ENCODE results near the gene SFXN5.
A peak's percentile ranks its signal among the peaks of the same experiment; 100 is the strongest.

SFXN5 gene

DNA sequence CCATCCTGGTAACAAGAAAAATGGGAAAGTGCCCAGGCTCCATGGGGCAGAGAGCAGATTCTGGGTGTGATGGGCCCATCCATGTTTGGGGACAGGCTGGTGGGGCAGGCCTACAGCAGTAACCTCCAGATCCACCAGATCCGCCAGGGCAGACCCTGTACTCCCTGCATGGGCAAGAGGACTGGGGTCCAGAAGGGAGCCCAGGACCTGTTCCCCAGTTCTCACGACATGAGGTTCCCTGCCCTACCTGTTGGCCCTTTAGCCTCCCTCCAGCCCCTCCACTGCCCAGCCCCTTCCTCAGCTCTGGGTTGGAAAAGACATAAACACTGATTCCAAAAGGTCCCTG is 115.5 kb downstream of the SFXN5 start:
- no peak for DNase-seq (ENCODE audit: low spot score)

DNA sequence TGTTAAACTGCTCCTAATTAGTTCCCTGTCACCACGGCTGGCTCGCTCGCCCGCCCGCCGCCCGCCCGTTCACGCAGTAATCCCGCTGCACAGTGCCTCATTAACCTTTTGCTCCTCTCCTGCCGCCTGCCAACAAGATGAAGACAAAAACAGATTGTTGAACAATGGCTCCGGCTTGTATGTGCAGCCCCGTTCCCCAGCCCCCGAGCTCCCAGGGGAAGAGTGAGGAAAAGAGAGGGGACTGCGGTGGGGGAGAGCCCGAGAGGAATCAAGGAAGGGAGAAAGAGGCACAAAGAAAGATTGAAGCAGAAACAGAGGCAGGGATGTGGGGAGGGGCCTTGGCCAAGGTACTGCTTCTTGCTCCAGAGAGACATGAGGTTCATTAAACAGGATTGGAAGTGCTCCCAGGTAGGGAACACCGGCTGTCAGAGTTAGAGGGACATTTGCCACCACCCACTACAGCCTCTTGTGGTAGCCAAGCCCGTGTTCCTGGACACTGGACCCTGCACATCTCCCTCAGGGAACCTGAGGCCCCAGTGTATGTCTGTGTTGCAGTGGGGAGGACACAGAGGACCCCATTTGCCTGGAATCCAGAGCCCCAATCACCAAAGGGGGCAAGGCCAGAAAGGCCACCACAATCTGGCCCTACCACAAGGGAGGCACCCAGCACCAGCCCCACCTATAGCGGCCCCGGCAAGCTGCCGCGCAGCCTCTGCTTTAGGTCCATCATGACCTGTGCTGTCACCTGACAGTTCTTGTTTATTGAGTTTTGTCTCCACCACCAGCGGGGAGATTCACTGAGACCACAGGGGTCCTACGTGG is 116.1 kb downstream of the SFXN5 start:
- DNase-seq (ENCODE audit: low spot score): peak; percentile 80

DNA sequence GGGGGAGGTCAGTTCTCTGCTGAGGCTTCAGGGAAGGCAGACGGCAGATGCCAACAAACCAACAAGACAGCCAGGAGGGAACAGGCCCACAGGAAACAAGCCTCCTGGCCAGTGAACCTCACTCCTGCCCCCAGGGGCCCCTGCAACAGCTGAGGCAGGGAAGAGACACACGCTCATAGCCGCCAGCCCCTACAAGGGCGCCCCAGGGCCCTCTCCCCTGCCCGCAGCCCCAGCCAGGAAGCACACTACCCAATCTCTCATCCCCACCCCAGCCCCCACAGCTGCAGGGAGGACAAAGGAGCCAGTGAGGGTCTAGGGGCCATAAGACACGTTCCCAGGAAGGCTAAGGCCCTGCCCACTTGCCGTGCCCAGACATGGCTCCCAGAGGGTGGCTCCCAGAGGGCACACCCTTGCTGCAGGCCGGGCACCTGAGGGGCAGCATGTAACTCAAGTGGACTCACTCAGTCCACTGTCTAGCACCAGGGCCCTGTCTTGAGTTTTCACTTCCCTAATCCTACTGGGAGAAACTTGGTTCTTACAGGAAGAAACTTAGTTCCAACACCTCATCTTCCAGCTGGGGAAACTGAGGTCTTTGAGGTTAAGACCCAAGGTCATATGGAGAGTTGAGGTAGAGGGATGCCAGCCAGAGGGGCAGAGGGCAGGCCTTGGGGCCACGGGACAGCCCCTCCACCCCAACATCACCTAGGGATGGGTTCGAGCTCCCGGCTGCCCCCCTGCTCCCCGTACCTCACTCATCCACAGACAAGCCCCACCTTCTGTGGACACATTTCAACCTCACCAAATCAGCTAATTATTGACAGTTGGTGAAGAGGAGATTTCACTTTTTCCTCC is 116.9 kb downstream of the SFXN5 start:
- no peak for DNase-seq (ENCODE audit: low spot score)

DNA sequence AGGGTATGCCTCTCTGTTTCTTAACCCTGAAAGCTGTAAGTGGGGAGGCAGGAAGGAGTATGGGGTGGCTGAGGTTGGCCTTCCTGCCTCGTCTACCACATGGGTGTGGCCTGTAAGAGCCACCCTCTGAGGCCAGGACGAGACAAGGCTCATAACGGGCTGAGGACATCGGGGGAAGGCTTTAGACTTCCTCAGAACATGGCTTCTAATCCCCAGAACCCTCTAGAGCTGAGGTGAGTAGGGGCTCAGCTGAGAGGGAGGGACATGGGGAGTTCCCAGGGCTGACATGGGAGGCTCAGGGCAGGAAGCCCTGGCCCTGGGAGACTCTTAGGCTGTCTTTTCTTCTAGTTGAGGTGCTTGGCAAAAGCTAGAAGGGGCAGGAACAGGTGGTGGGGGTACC is 117.5 kb downstream of the SFXN5 start:
- DNase-seq (ENCODE audit: low spot score): no peak

DNA sequence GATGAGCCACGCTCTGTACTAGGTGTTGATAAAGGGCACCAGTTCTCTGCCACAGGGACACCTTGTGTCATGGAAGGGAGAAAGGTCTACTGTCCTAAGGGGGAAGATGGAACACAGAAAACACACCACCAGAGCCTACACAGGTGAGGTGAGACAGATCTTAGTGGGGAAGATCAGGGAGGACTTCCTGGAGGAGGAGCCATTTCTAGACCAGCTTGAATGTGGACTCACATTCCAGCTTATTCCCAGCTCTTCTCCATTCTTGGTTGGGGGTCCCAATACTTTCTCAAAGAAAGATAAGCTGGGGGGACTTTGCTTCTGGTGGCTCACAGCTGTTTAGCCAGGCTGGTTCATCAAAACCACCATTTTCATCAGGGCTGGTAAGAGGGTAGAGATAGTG is 118.0 kb downstream of the SFXN5 start:
- no peak for DNase-seq (ENCODE audit: low spot score)

DNA sequence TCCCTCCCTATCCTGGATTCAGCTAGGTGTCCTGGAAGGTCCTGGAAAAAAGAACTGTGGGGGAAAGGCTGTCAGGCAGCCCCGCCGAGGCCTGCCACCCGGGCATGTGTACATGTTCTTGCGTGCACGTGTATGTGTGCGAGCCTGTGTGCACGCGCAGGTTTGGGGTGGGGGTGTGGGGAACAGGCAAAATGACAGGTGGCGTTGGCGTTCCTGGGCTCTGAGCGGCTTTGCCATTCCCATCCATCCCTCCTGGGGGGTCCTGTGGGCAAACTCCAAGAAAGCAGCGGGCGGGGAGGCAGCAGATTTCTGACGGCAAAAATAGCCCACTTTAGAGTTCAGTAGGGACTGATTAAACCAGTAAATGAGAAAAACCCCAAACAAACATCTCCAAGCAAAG is 118.6 kb downstream of the SFXN5 start:
- peak; percentile 48 for DNase-seq (ENCODE audit: low spot score)

DNA sequence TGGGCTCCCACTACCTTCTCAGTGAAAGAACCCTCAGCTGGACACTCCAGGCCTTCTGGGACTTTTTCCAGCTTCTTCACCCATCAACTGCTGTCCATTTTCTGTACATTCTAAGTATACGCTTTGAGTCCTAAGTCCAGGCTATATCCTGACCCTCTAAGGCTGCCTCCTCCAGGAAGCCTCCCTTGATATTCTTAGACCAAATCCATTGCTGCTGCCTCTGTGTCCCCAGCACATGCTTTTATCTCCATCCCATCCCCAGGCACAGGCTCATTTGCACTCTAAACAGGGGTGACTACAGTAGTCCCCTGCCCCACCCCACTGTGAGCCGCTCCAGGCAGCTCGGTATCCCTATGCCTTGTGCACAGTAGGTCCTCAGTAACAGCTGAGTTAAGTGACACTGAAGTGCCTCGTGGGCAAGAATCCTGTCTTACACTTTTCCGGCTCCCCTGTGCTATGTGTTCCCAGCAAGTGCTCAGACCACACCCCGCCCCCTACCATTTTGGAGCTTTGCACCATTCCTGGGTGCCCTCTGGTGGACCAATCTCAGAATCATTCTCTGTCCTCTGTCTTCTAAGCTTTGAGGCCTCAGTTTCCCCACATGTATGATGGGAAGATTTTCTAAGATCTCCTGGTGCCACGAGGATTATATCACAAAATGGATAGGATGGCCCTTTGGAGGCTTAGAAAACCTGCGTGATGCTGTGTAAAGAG is 119.2 kb downstream of the SFXN5 start:
- DNase-seq (ENCODE audit: low spot score): no peak

DNA sequence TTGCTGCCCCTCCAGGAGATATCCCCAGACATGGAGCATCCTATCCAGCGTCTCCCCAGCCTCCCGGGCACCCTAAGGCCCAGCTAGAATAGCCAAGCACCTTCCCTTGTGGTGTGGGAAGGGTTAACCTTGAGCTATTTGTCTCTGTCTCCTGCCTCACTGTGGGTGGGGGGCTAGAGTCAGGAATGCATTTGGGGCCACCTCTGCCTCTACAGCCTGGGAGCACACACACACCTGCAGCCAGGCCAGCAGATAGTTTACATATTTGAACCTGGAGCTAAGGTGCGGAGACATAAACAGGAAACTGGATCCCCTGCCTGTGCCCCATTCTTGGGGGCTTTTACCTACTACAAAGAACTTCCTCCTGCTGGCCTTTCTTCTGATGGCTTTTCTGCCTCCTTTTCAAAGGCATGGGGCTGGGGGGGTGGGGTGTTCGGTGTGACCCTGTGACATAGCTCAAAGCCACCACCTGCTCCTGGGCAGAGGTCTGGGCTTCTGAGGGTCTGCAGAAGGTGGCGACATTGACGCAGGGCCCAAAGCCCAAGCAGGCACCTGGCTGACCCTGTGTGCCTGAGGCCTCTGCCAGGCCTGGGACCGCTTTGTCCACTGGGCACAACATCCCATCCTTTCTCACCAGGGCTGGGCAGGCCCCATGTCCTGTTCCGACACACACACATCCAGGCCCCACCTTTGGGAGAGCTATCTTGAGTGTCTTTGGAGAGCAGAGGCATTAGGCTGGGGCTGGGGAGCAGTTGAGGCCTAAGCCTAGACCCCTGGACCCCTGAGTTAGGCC is 120.0 kb downstream of the SFXN5 start:
- no peak for DNase-seq (ENCODE audit: low spot score)

DNA sequence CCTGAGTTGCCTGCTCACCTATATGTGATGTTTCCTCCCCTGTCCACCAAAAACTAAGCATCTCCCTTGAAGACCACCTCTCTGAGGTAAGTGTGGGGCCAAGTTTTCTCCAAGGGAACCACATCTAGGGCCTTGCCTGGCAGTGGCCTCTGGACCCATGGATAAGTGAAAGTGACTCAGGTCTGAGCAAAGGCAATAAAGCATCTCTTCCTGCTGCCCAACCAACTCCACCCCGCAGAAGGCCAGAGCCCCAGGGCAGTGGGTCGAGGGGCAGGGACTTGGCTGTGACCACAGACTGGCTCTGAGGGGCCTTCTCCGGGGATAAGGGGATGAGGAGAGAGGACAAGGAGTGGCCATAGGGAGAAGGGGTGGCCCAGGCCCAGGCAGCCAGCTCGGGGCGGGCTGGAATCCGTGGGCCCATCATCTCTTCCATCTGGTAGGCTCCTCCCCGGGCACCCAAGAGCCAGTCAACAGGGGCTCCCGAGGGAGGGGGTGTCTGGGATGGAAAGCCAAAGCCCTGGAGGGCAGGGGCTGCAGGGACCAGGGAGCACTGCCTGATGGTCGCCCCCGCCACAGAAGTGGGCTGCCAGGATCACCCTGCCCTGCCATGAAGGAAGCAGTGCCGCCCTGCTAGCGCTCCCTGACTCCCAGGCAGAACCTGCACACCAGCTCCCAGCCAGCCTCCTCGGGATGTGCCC is 120.8 kb downstream of the SFXN5 start:
- DNase-seq (ENCODE audit: low spot score): no peak

DNA sequence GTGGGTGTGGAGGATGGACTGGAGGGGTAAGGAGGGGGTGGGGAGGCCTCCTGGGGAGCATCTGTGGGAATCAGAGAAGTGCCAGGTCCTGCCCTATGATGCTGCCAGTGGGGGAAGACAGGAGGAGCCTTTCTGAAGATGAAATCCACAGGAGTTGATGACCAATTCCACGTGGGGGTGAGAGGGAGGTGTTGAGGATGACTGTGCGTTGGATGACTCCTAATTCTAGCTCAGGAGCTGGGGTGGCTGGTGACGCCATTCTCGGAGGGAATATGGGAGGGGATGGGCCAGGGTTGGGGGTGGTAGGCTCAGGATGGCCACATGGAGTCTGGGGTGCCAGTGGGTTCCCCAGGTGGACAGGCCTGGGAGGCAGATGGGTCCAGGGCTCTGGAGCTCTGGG is 121.9 kb downstream of the SFXN5 start:
- DNase-seq (ENCODE audit: low spot score): no peak

DNA sequence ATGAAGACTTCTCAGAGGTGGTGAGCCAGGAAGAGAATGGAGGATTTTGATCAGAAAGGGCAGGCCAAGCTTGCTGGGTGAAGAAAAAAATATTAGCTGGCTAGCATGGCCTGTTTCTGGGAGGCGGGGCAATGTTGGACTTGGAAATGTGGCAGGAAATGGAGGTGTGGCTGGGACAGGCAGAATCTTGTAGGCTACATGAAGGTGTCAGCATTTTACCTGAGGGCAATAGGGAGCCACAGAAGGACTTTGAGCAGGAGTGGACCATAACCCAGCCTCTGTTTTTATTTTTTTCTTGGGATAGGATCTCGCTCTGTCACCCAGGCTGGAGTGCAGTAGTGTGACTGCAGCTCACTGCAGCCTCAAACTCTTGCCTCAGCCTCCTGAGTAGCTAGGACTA is 122.5 kb downstream of the SFXN5 start:
- DNase-seq (ENCODE audit: low spot score): no peak

DNA sequence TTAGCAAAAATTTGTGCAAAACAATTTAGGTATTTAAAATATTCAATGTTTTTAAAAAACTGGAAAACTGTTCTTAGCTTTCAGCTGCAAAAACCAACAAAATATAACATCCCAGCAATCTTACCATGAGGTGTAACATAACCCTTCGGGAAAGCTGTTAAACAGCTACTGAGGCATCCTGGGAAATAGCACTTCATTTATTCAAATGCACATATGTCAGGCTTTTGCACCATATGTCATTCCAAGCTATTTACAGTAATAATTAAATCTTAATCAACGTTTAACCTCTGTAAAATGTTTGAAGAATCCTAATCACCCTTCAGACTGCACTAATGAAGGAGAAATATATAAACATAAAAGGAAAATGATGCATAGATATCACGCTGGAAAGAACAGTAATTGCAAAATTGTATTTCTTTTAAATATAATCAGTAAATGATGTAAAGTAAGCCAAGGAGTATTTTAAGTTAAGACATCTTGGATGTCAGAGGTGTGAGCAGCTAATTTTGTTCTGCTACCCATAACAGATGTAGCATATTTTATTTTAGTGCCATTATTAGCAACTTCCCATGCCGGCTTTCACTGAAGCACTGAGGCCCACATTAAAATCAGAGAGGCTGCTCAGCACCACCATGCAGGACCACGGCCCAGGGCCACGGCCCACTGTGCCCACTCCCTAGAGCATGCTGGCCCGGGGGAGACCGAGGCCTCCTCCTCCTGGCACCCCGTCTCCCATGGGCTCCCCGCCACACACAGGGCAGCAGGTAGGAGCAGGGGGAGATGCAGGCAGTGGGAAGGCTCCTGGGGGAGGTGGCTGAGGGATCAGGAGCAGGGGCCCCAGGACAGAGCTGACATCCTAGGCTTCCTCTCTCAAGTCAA is 123.3 kb downstream of the SFXN5 start:
- DNase-seq (ENCODE audit: low spot score): no peak

DNA sequence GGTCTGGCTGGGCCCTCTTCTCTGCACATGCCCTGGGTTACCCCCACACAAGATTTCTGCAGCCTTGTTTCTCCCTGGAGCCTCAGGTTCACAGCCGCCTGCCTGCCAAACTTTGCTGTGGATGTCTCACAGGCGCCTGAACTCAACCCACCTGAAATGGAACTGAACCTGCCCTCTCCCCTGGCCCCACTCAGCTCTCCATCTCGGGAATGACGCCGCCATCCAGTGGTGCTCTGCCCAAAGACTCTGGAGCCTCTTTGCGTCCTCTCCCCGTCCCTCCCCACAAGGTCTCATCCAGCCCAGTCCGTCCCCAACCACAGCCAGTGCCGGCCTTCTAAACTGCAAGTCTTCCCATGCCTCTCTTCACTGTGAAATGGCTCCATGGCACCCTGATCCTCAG is 125.0 kb downstream of the SFXN5 start:
- DNase-seq (ENCODE audit: low spot score): no peak

DNA sequence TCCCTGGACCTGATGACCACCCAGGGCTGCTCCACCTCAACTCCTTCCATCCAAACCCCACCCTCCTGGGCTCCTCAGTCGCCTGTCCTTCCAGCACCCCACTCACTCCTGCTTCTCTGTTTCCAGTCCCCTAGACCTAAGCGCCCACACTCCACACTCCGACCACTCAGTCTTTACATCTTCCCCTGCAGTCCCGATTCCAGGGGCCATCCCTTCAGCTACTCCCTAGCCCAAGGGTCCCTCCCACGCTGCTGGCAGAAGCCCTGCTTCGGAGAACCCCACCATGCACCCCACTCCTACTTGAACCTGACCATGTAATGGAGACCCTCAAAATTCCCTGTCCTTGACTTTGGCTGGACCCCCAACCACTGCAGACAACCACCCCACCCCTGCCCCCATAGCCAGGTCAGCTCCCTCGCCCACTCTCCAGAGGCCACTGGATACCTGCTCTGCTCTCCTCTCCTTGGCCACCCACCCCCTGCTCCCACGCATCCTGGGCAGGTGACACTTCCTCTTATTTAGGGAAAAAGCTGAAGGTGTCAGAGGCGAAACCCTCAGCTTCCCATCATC is 126.0 kb downstream of the SFXN5 start:
- no peak for DNase-seq (ENCODE audit: low spot score)

DNA sequence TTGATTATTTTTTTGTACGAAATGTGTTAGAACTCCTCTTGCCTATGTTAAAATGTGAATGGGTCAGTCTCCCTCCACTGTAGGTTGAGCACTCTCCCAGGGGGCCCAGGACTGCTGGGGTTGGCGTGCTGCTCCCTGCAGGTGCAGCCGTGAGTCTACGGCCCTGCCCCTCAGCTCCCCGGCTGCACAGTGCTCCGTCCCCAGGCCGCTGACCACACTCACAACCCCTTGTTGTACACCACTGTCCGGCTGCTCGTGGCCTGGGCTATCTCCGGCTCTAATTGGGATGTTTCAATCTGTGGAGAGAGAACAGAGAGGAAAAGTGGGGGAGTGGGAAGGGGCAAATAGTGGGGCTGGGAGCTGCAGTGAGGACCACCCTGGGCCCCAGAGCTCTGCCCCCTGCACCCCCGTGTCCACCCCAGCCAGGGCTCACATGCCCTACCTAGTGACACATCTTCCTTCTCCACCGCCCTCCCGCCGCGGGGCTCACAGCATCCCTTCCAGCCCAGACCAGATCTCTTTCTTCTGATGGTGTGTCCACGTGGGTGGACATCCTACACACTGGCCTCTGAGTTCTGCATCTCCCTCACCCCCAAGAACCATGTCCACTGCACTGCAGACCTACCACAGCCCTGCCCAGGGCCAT is 126.6 kb downstream of the SFXN5 start:
- DNase-seq (ENCODE audit: low spot score): no peak

DNA sequence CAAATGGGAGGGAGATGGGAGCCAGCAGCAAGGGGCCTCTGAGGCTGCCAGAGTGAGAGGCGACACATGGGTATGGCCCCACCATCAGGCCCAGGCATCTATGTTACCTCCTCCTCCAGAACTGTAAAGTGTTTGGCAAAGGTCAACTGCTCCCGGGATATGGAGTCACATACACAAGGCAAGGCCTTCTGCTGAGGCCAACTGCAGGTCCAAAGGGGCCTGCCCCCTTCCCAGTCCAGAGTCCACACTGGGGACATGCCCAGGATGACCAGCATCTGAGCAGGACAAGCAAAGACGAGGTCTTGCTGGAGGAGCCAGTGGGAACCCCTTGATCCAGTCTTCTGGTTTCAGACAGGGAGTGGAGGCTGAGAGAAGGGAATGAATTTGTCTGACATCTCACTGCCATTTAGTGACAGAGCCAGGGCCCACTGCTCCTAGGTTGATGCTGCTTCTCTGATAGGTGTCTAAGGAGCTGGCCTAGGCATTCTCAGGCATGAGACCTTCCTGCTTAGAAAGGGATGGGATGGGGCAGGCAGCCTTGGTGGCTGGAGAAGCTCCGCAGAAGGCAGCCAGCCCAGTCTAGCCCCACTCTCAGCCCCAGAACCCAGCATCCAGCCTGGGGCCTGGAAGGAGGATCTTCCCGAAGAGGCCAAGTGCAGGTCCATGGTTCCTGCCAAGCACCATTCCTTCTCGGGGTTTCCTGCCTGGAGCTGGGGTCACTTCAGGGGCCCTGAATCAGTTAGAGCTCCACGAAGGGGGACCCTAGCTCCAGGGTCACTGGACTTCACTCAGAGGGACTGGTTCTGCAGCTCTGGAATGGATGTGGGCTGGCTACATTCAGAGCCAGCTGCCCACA is 127.7 kb downstream of the SFXN5 start:
- DNase-seq (ENCODE audit: low spot score): no peak

DNA sequence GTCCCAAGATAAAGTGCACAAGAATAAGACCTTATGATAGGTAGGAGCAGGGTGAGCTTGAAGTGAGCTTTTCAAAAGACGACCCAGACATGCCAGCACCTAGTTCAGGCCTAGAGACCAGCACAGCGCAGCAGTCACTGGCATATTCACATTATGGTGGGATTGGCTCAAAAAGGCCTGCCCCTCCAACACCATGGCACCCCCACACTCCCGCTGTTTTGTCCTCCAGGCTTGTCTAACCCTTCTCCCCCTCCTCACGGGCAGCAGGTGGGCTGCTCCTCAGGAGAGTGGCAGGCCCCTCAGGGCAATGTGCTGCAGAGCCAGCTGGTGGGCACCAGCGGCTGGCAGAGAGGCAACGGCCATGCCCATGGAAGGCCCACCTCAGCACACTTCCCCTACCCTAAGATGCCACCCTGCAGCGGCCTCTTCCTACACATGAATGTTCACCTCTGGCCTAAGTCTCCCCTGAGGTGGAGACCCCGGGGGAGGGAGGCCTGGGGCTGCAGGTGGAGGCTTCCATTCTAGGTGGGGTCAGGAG is 128.6 kb downstream of the SFXN5 start:
- no peak for DNase-seq (ENCODE audit: low spot score)

DNA sequence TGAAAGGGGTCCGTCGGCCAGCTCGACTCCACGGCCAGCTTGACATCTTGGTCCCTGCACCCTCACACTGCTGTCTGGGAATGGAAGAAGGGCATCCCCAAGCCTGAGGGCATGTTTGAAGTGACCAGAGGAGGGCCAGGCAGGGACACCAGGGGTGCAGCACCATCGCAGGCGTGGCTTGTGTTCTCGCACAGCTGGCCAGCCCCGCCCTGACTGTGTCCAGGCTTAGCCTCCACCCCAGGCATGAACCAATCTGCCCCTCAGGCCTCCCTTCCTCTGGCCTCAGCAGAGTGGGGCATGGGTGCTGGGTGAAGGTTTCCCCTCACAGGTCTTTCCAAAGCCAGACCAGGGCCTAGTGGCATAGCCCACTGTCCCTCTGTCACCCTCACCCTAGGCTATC is 129.2 kb downstream of the SFXN5 start:
- no peak for DNase-seq (ENCODE audit: low spot score)

Data from cerebellar cortex (tissue), 1 donor.